Stomach (tissue), 4 donors: ENCODE results near the gene CPT2.

Experiments used
- EP300 ChIP-seq: sonication (generic); formaldehyde crosslinking; IDR thresholded peaks from one replicate; pipeline ENCODE4 v1.6.1; 2017; ENCODE audit warnings: antibody characterized with exemption
- POLR2A ChIP-seq, 4 donors: fragments of 450-650 bp; IDR thresholded peaks; one replicate each; pipeline ENCODE4 v1.6.1; 2016; ENCODE audit warnings: antibody characterized with exemption in 4 of 4, control low read depth in 2 of 4, mild to moderate bottlenecking in 1 of 4, moderate library complexity in 1 of 4
- POLR2AphosphoS5 ChIP-seq, 3 donors: sonication (generic); formaldehyde crosslinking; IDR thresholded peaks; one replicate each; pipeline ENCODE4 v1.6.1; 2016; ENCODE audit warnings: antibody characterized with exemption in 3 of 3
- TF ChIP-seq, protein P1 (sequence below), 7 experiments: fragments of 450-650 bp in 4 of 7; fragments of 200-600 bp in 3 of 7; sonication (generic) in 3 of 7; IDR thresholded peaks; one replicate each; pipeline ENCODE4 v1.5.1; 2016 to 2019; ENCODE audit warnings: antibody characterized with exemption in 7 of 7, control low read depth in 2 of 7, mild to moderate bottlenecking in 1 of 7

DNA sequence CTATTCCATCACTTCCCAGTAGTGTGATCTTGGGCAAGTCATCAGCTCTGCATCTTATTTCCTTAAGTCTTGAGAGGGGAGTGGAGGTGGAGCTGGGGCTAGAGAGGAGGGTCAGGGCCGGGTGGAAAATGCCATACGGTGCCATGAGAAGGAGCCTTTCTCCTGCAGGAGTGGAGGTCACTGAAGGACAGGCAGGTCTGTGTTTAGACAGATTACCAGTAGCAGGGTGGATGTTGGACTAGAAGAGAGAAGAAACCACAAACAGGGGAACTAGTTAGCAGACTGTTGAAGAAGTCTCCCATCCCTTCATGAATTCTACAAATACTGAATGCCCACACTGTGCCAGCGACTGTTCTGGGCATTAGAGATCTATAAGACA is 13.9 kb upstream of the CPT2 start:
- TF ChIP-seq, protein P1, sequence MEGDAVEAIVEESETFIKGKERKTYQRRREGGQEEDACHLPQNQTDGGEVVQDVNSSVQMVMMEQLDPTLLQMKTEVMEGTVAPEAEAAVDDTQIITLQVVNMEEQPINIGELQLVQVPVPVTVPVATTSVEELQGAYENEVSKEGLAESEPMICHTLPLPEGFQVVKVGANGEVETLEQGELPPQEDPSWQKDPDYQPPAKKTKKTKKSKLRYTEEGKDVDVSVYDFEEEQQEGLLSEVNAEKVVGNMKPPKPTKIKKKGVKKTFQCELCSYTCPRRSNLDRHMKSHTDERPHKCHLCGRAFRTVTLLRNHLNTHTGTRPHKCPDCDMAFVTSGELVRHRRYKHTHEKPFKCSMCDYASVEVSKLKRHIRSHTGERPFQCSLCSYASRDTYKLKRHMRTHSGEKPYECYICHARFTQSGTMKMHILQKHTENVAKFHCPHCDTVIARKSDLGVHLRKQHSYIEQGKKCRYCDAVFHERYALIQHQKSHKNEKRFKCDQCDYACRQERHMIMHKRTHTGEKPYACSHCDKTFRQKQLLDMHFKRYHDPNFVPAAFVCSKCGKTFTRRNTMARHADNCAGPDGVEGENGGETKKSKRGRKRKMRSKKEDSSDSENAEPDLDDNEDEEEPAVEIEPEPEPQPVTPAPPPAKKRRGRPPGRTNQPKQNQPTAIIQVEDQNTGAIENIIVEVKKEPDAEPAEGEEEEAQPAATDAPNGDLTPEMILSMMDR (IDR thresholded peaks at IDR 0.05), result no peak
- no peak for TF ChIP-seq POLR2A (IDR thresholded peaks at IDR 0.05)
- no peak for TF ChIP-seq EP300
- TF ChIP-seq POLR2AphosphoS5 (IDR thresholded peaks at IDR 0.05), result no peak
